Heart left ventricle (tissue), 13 donors: ENCODE measurements around the gene GGNBP2.
"Not testable (repeated sequence)": the region's sequence is repeated elsewhere in the genome, so short reads cannot be mapped to it uniquely, and the experiment has no call there.

Experiments used
- POLR2A ChIP-seq, 2 donors: fragments of 450-650 bp; IDR thresholded peaks; one replicate each; pipeline ENCODE4 v1.6.1; 2017; ENCODE audit warnings: antibody characterized with exemption in 2 of 2, mild to moderate bottlenecking in 2 of 2, moderate library complexity in 2 of 2
- TF ChIP-seq, protein P1 (sequence below), 12 donors: fragments of 200-600 bp; sonication (generic) in 4 of 12; IDR thresholded peaks; one replicate each; pipeline versions ENCODE4 v1.5.0 to v1.8.0; 2018 to 2022; ENCODE audit warnings: antibody characterized with exemption in 12 of 12, mild to moderate bottlenecking in 5 of 12
- donor health status: ischemic (EF 13 %, LVEDD 7.1; RV severe dilation, severe dysfunction).
- donor health status: DM: no; HTN: yes; CAD: no.
- donor health status: DM: no; HTN: no; CAD: no.
- donor health status: ischemic (EF 25% LVEDD 6.9; RV normal size, moderate dysfunction).
- donor health status: ischemic (EF 25% LVEDD 5.7; RV mildly dilated, moderate dysfunction).
- donor health status: ischemic (EF 35%, LVEDD 5.7; RV mildly dilated, moderate dysfunction).
- donor health status: nonischemic (EF 11% LVEDD 7.7; RV severe dilation, severe dysfunction).
- donor health status: DM: yes; HTN: yes; CAD: no.
- donor health status: PGD.
- donor health status: ischemic (EF 29% LVEDD 5.4; RV normal size, mild dysfunction).
- donor health status: nonischemic (EF 23%, LVEDD 6.1; RV moderate dilation, normal function).

DNA sequence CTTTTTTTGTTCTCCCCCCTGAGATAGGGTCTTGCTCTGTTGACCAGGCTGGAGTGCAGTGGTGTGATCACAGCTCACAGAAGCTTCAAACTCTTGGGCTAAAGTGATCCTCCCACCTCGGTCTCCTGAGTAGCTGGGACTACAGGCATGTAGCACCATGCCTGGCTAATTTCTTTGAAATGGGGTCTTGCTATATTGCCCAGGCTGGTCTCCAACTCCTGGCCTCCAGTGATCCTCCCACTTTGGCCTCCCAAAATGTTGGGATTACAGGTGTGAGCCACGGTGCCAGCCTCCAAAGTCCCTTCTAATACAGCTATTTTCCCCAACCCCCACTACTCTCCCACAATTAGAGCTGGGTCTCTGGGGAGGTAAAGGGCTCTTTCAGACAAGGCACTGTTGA is 36.3 kb upstream of the GGNBP2 start:
- not testable (repeated sequence) for TF ChIP-seq POLR2A (IDR thresholded peaks at IDR 0.05)
- TF ChIP-seq, protein P1, sequence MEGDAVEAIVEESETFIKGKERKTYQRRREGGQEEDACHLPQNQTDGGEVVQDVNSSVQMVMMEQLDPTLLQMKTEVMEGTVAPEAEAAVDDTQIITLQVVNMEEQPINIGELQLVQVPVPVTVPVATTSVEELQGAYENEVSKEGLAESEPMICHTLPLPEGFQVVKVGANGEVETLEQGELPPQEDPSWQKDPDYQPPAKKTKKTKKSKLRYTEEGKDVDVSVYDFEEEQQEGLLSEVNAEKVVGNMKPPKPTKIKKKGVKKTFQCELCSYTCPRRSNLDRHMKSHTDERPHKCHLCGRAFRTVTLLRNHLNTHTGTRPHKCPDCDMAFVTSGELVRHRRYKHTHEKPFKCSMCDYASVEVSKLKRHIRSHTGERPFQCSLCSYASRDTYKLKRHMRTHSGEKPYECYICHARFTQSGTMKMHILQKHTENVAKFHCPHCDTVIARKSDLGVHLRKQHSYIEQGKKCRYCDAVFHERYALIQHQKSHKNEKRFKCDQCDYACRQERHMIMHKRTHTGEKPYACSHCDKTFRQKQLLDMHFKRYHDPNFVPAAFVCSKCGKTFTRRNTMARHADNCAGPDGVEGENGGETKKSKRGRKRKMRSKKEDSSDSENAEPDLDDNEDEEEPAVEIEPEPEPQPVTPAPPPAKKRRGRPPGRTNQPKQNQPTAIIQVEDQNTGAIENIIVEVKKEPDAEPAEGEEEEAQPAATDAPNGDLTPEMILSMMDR (IDR thresholded peaks at IDR 0.05), result not testable (repeated sequence)
